HG03139 (cell line): ENCODE results near the gene APLNR.

ENCODE experiments used
- ATAC-seq: cut with Tn5 transposase; IDR thresholded peaks from one replicate; pipeline ENCODE4 v1.9.1; 2021; ENCODE audit not compliant: unreplicated experiment

The APLNR gene

GRCh38 chr11:57251491-57252104 is 14.5 kb upstream of the APLNR start:
- no peak for ATAC-seq

GRCh38 chr11:57251037-57251436 is 14.0 kb upstream of the APLNR start:
- ATAC-seq, result no peak

- ATAC-seq, result peak; percentile 7
Measured at GRCh38 chr11:57249384-57250319, 12.6 kb upstream of the APLNR start.

GRCh38 chr11:57248780-57249383 is 11.8 kb upstream of the APLNR start:
- peak; percentile 50 for ATAC-seq

- no peak for ATAC-seq
Measured at GRCh38 chr11:57244911-57245310, 7.9 kb upstream of the APLNR start.

GRCh38 chr11:57241353-57241972 is 4.4 kb upstream of the APLNR start:
- ATAC-seq, result no peak

- ATAC-seq, result no peak
Measured at GRCh38 chr11:57240757-57241156, 3.7 kb upstream of the APLNR start.

GRCh38 chr11:57240007-57240406 is 3.0 kb upstream of the APLNR start:
- no peak for ATAC-seq

- no peak for ATAC-seq
Measured at GRCh38 chr11:57239348-57239747, 2.3 kb upstream of the APLNR start.

GRCh38 chr11:57235761-57236703 is 1.0 kb downstream of the APLNR start:
- no peak for ATAC-seq

- no peak for ATAC-seq
Measured at GRCh38 chr11:57233702-57234101, 3.3 kb downstream of the APLNR start.

GRCh38 chr11:57231539-57232253 is 5.4 kb downstream of the APLNR start:
- ATAC-seq, result no peak

- ATAC-seq, result no peak
Measured at GRCh38 chr11:57230791-57231538, 6.1 kb downstream of the APLNR start.

- ATAC-seq, result no peak
Measured at GRCh38 chr11:57230316-57230715, 6.7 kb downstream of the APLNR start.

GRCh38 chr11:57228600-57228999 is 8.4 kb downstream of the APLNR start:
- no peak for ATAC-seq

GRCh38 chr11:57224537-57224936 is 12.5 kb downstream of the APLNR start:
- ATAC-seq, result no peak

- ATAC-seq, result no peak
Measured at GRCh38 chr11:57224128-57224527, 12.9 kb downstream of the APLNR start.

- no peak for ATAC-seq
Measured at GRCh38 chr11:57223601-57224000, 13.4 kb downstream of the APLNR start.

GRCh38 chr11:57222239-57222638 is 14.8 kb downstream of the APLNR start:
- no peak for ATAC-seq
